ENCODE results near the gene NET1.
A peak's percentile ranks its signal among the peaks of the same experiment; 100 is the strongest.
"Not testable (repeated sequence)": the region's sequence is repeated elsewhere in the genome, so short reads cannot be mapped to it uniquely, and the experiment has no call there.

The NET1 gene, protein sequence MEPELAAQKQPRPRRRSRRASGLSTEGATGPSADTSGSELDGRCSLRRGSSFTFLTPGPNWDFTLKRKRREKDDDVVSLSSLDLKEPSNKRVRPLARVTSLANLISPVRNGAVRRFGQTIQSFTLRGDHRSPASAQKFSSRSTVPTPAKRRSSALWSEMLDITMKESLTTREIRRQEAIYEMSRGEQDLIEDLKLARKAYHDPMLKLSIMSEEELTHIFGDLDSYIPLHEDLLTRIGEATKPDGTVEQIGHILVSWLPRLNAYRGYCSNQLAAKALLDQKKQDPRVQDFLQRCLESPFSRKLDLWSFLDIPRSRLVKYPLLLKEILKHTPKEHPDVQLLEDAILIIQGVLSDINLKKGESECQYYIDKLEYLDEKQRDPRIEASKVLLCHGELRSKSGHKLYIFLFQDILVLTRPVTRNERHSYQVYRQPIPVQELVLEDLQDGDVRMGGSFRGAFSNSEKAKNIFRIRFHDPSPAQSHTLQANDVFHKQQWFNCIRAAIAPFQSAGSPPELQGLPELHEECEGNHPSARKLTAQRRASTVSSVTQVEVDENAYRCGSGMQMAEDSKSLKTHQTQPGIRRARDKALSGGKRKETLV

DNA sequence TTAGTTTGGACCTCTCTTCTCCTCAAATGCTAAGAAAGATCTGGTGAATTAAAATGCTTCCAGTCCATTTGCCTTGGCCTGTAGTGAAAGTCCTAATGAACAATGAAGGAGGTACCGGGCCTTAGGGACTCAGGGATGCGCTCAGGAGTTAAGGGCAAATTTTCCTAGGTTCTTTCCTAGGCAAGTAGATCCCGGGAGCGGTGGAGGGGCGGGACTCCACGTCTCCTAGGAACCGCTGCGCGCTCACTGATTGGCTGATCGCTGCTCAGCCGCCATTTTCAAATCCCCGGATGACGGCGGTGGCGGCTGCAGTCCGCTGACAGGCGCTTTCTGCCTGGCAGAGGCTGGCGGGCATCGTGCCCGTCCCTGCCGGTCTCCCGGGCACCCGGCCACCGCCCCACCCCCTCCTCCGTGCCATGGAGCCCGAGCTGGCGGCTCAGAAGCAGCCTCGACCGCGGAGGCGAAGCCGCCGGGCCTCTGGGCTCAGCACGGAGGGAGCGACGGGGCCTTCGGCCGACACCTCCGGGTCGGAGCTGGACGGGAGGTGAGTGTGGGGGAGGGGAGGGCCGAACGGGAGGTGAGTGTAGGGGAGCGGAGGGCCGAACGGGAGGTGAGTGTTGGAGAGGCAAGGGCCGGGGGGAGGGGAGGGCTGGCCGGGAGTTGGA lies at the start of gene NET1:
Gene NET1, plus strand, starts transcription at position 281 of the 665 bp plus-strand sequence. Its CDS starts 136 bp downstream, at position 417.
- DNase-seq: peak; percentile 85

DNA sequence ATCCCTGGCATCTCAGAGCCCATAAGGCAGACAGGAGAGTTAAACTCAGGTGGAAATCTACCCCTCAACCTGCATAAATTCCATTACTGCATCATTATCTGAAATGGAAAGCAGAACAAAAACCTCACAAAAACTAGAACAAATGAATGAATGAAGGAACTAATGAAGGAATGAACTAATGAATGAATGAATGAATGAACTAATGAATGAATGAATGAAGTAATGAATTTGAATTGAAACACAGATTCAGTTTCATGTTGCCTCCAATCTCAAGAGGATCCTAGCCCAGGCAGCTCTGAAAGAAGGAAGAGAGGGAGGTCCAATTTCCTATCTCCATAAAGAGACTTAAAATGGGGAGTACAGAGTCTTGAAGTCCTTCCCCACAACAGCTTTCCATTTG lies 49.5 kb upstream of the NET1 start:
- no peak for DNase-seq

DNA sequence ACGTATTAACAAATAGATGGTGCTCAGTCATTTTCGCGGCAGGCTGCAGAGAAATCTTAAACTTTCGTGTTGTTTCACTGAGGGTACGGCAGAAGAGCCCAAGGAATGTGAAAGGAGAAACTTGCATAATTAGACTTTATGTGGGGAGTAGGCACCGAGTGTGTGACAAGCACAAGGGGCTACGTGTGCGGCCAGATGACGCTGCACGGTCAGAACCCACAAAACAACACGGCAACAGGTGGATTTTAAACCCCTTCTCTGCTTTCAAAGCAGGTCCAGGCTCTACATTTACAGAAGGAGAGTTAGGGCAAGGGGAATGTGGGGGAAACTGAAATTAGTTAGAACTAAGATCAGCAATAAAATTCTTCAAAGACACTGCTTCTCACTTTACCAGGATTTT lies 48.0 kb upstream of the NET1 start:
- DNase-seq: no peak

DNA sequence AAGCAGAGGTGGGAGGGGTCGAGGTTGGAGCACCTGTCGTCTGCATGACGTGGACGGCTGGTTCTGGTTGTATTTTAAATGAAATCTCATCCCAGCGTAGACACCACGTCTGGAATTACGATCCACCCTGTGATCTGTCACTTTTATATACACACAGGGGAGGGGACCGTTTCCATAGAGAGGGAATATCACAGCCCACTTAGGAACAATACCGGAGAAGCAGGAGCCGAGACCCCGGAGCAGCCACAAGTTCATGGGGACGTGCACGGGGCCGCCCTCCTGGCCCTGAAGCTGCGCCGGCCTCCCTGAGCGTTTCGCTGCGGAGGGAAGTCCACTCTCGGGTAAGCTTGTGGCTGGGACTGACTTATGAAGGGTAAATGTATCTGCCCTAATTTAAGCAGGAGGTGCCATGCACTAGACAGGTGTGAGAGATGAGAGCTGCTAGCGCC lies 47.4 kb upstream of the NET1 start, which contains the start of gene UCN3:
Gene UCN3, plus strand, starts transcription at position 77 of the 449 bp plus-strand sequence. CDS start 8,755 bp downstream, outside the sequence.
- no peak for DNase-seq

DNA sequence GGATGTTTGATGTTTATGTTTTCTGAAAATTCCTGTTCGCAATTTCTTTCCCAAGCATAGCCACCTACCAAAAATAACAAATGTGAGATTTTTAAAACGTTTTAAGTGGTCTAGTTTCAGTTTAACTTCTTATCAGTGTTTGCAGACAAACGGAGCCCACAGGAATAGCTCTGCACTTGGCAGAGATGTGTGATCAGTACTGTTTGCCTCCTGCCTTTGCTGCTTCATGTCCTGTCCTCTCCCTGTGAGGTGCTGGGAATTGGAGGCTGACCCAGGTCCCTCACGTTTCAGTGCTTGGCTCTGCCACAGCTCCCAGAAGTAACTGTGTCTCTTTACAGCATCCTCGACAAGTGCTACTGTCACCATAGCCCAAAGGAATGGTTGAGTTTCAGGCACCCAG lies 46.4 kb upstream of the NET1 start:
- DNase-seq: no peak

DNA sequence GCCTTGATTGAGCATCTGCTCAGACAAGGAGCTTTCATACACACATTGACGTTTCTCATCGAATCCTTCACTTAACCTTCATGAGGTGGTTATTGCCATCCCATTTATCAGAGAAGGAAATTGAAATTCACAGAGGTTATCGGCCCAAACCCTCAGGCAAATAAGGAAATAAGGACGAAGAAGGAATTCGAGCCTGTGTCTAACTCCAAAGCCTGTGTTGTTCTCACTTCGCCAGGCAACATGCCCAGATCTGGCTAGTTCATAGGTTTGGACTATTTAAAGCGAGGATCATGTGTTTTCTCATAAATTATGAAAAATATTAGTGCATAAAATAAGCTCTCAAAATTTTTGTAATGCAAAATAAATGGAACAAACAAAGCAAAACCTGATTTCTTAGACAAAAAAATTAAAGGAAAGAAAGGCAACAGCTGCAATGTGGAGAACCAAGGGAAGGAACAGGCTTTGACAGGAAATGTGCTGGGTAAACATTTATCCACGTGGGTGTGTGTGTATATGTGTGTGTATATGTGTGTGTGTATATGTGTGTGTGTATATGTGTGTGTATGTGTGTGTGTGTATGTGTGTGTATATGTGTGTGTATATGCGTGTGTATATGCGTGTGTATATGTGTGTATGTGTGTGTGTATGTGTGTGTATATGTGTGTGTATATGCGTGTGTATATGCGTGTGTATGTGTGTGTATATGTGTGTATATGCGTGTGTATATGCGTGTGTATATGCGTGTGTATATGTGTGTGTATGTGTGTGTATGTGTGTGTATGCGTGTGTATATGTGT lies 42.8 kb upstream of the NET1 start:
- no peak for DNase-seq

DNA sequence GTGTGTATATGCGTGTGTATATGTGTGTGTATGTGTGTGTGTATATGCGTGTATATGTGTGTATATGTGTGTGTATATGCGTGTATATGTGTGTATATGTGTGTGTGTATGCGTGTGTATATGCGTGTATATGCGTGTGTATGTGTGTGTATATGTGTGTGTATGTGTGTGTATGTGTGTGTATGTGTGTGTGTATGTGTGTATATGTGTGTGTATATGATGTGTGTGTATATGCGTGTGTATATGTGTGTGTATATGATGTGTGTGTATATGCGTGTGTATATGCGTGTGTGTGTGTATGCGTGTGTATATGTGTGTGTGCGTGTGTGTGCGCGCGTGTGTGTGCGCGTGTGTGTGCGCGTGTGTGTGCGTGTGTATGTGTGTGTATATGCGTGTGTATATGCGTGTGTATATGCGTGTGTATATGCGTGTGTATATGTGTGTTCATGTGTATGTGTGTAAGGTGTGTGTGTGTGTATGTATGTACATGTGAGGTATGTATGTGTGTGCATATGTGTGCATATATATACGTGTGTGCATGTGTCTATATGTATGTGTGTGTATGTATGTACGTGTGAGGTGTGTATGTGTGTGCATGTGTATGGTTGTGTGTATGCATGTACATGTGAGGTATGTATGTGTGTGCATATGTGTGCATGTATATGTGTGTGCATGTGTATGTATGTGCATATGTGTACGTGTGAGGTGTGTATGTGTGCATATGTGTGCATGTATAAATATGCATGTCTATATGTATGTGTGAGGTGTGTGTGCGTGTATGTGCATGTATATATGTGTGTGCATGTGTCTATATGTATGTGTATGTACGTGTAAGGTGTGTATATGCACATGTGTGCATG lies 41.6 kb upstream of the NET1 start:
- DNase-seq: no peak

DNA sequence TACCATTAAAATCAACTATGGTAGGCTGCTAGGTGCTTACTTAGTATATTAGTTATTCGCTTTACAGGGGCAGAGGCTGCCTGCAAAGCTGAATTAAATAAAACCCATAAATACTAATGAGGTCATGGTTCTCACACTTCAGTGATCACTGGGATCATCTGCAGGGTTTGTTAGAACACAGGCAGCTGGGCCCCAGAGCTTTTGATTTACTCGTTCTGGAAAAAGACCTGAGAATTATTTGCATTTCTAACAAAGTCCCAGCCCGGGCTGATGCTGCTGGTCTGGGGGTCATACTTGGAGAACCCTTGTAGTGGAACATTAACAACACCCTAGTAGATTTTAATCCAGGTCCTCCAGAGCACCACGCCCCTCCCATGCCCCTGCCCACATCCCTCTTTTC lies 39.0 kb upstream of the NET1 start:
- no peak for DNase-seq

DNA sequence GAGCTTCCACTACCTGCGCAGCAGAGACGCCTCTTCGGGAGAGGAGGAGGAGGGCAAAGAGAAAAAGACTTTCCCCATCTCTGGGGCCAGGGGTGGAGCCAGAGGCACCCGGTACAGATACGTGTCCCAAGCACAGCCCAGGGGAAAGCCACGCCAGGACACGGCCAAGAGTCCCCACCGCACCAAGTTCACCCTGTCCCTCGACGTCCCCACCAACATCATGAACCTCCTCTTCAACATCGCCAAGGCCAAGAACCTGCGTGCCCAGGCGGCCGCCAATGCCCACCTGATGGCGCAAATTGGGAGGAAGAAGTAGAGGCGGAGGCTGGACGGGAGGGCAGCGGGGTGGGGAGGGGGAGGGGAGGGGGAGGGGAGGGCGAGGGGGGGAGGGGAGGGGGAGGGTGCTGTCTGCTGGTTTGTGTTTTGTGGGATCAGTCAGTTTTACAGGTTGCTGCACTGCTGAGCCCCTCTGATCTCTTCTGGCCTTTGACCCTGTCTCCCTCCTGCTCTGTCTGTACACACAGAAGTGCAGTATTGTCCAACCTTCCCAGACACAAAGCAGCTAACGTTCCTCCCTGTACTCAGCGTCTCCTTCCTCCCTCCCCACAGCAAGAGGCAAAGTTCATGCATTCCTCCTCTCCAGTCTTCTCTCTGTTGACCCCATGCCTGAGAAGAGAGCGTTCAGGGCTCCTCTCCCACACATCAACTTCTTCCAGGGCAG lies 38.3 kb upstream of the NET1 start:
- DNase-seq: no peak

DNA sequence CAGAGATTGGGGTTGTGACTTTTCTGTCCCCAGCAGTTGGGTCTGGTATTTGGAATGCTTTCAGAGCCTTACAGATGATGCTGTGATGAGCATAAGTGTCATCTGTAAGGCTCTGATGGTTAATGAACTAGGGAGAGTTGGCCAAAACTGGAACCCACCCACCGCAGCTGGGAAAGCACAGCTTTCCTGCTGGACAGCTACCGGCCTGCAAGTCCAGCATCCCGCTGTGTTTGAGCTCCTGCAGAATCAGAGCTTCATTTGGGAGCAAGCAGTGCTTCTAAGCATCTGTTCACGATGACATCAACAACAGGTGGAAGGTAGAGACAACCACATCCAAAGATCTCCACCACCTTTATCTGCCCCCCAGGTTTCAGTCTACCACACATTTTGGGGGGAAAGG lies 35.9 kb upstream of the NET1 start:
- DNase-seq: no peak

DNA sequence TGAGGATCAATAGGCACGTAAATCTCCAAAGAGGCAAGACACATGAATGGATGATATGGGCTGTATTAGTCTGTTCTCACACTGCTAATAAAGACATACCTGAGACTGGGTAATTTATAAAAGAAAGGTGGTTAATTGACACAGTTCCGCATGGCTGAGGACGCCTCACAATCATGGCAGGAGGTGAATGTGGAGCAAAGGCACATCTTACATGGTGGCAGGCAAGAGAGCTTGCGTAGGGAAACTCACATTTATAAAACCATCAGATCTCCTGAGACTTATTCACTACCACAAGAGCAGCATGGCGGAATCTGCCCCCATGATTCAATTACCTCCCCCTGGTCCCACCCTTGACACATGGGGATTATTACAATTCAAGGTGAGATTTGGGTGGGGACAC lies 33.2 kb upstream of the NET1 start:
- not testable (repeated sequence) for DNase-seq

DNA sequence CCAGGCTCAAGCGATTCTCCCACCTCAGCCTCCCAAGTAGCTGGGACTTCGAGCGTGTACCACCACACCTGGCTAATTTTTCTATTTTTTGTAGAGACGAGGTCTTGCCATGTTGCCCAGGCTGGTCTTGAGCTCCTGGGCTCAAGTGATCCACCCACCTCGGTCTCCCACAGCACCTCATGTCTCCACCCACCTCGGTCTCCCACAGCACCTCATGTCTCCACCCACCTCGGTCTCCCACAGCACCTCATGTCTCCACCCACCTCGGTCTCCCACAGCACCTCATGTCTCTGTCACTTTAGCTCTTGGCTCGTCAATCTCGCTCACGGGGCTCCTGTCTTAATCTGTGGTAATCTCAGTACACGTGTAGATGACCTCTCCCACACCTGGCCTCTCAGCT lies 32.0 kb upstream of the NET1 start:
- not testable (repeated sequence) for DNase-seq

DNA sequence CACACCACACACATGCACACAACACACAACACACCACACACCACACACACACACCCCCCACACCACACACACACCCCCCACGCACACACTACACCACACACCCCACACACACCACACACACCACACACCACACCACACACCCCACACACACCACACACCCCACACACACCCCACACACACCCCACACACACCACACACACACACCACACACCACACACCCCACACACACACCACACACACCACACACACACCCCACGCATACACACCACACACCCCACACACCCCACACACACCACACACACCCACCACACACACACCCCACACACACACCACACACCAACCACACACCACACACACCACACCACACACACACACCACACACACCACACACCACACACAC lies 31.2 kb upstream of the NET1 start:
- no peak for DNase-seq

DNA sequence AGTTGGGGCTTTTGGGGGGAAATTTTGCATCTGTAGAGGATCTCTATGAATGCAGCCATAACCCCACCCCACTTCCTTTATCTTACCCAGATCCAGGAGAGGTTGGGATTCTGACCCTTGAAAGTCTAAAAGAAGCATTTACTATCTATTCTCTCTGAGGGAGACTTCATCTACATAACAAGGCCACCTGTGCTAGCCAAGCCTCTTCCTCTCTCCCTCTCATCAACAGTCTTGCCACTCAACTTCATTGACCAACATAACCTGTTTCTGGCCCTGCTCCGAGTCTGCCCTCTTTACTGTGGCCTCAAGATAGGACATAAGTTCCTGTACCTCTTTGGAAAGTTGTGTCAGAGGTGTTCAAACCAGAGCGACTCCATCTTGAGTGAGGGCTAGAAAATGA lies 27.1 kb upstream of the NET1 start:
- no peak for DNase-seq

DNA sequence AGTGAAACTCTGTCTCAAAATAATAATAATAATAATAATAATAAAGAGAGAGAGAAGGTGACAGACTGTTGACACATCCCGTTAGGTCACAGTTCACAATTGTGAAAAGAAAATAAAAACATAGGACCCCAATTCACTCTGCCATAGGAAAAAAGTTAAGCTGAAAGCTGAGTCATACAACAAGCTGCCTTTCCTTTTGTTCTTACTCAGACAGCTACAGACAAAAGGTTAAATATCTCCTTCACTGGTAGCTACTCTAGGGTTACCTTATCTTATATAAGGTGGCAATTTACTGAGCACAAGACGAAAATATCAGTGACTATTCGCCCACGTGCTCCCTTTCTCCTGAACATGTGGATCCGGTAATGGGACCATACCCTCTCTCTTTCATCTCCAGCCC lies 25.2 kb upstream of the NET1 start:
- DNase-seq: no peak

DNA sequence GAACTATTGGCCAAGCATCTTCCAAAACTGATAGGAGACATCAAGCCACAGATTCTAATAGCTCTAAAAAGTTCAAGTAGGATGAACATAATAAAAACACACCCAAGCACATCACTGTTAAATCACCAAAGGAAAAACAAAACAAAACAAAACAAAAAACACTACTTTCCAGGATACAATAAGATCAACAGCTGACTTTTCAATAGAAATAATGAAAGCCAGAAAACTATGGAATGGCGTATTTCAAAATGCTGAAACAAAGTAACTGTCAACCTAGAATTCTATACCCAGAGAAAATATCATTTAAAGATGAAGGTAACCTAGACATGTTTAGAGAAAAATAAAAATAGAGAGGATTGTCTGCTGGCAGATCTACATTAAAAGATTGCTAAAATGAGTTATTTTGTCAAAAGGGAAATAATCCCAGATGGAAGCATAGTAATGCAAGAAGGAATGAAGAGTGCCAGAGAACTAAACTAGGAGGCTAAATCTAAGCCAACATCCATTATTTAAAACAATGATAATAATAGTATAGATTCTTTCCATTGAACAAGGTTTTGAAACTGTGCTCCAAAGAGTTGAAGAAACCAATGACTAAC lies 21.7 kb upstream of the NET1 start:
- DNase-seq: no peak

DNA sequence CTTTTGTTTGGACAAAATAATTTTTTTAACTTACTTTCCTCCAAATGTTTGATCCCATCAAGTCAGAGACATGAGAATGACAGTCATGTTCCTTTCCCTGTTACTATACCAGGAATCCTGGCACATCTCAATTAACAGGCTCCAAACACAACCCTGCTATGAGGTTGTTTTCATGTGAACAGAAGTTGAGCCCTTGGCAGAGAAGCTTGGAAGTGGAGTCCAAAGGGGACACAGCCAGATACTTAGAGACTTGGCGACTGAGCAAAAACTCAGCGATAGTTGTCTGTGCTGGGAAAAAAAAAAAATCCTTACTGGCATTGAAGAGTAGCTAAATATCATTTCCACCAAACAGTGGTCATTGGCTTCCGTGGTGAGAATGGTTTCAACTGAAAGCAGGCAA lies 20.6 kb upstream of the NET1 start:
- DNase-seq: no peak

DNA sequence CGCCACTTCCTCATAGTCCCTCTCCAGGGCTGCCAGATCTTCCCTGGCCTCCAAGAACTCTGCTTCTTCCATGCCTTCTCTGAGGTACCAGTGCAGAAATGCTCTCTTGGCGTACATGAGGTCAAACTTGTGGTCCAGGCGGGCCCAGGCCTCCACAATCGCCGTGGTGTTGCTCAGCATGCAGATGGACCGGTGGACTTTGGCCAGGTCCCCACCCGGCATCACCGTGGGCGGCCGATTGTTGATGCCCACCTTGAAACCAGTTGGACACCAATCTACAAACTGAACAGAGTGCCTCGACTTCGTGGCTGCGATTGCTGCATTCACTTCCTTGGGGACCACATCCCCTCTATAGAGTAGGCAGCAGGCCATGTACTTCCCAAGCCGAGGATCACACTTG lies 18.8 kb upstream of the NET1 start:
- no peak for DNase-seq

DNA sequence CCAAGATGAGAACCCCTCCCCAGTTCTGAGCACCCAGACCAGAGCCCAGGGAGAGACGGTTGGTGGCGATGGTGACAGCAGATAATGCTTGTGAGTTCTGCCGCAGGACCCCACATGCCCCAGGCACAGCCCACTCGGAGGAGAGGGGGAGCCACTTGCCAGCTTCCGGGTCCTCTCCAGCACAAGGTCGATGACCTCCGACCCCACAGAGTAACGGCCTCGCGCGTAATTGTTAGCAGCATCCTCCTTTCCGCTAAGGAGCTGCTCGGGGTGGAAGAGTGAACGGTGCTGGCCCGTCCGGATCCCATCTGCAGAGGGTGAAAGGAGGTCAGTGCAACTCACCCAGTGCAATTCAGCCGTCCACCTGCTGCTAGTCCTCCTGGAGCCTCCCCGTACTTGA lies 17.2 kb upstream of the NET1 start:
- DNase-seq: no peak

DNA sequence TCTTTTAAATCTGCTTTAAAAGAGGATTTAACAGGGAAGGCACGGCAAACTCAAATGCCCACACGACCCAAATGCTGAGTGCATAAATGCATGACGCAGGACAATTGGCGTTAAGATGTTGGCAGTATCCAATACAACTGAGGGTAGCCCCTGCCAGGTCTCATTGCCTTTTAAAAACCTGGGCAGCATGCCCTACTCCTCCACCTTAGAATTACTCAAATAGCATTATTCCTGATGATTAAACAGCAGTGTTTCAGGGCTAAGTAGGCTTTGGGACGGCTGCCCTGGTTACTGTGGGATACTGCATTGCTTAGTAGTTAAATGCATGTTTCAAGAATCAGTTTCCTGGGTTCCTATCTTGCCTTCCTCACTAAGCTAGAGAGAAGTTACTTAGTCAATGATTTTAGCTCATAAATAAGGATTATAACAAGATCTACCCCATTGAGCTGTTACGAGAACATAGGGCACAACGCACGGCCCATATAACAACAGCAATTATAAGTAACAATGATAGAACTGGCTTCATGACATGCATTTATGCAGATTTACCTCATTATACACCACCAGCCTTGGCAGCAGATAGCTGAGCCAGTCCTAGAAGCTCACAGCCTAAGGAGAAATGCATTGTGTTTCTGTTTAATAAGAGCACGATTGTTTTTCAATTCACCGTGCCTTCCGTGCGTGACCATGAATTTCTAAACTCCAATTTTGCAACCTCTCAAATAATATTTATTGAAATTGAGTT lies 15.6 kb upstream of the NET1 start:
- DNase-seq: no peak

Measured in fibroblast of skin of right quadriceps (primary cell).